Neural progenitor cell (in vitro differentiated cells): Measurements from ENCODE around the gene POR.

ENCODE experiments used
- CTCF ChIP-seq: fragments of 200-600 bp; sonication (generic); IDR thresholded peaks from 2 replicates; pipeline ENCODE4 v1.5.1; 2017; ENCODE audit warnings: antibody characterized with exemption, mild to moderate bottlenecking
- EZH2 ChIP-seq: fragments of 200-600 bp; sonication (generic); IDR thresholded peaks from 2 replicates; pipeline ENCODE4 v1.6.1; 2017; ENCODE audit warnings: antibody characterized with exemption, mild to moderate bottlenecking, moderate library complexity
- EZH2phosphoT487 ChIP-seq: fragments of 200-600 bp; sonication (generic); IDR thresholded peaks from 2 replicates; pipeline ENCODE4 v1.6.1; 2017; ENCODE audit warnings: antibody characterized with exemption

GRCh38 chr7:76022026-76022780, 107.2 kb downstream of the POR start:
- no peak for TF ChIP-seq CTCF
- TF ChIP-seq EZH2 = no peak
- no peak for TF ChIP-seq EZH2phosphoT487
